HepG2 (cell line): ENCODE data around the gene LSMEM2. TPM values are rescaled to one million over a fixed set of nuclear protein-coding genes. Genes with fewer than 3 reads are reported as not detected.
A peak's percentile ranks its signal among the peaks of the same experiment; 100 is the strongest.

Source experiments
- ARNT2 ChIP-seq: sonication (generic); formaldehyde crosslinking; IDR thresholded peaks from 2 replicates; pipeline ENCODE4 v1.8.0; 2022; ENCODE audit warnings: mild to moderate bottlenecking, low read depth, missing genetic modification reagents, moderate library complexity
- DMAP1 ChIP-seq: IDR thresholded peaks from 2 replicates; pipeline ENCODE4 v1.6.1; 2016
- ELF4 ChIP-seq: sonication (generic); formaldehyde crosslinking; IDR thresholded peaks from 2 replicates; pipeline ENCODE4 v1.5.0; 2020; ENCODE audit warnings: missing genetic modification reagents, mild to moderate bottlenecking, moderate library complexity, borderline replicate concordance
- FOSL2 ChIP-seq: sonication (generic); formaldehyde crosslinking; IDR thresholded peaks from 2 replicates; pipeline ENCODE4 v1.4.0; 2020; ENCODE audit warnings: missing genetic modification reagents
- GFI1 ChIP-seq: sonication (generic); formaldehyde crosslinking; IDR thresholded peaks from 2 replicates; pipeline ENCODE4 v1.5.0; 2020; ENCODE audit warnings: missing genetic modification reagents, mild to moderate bottlenecking, borderline replicate concordance
- HNRNPL ChIP-seq: fragments of 200-400 bp; formaldehyde crosslinking; IDR thresholded peaks from 2 replicates; pipeline ENCODE4 v1.6.1; 2017; ENCODE audit warnings: mild to moderate bottlenecking, low read depth, low read length
- IKZF1 ChIP-seq: fragments of 450-650 bp; IDR thresholded peaks from 2 replicates; pipeline ENCODE4 v1.7.1; 2016
- IRF2 ChIP-seq: IDR thresholded peaks from 2 replicates; pipeline ENCODE4 v1.6.1; 2018; ENCODE audit warnings: missing genetic modification reagents, missing compliant biosample characterization
- KLF11 ChIP-seq: IDR thresholded peaks from 2 replicates; pipeline ENCODE4 v1.6.1; 2016; ENCODE audit warnings: missing compliant biosample characterization
- PBX2 ChIP-seq: IDR thresholded peaks from 2 replicates; pipeline ENCODE4 v1.6.1; 2016; ENCODE audit warnings: control low read depth
- PHF8 ChIP-seq: sonication (generic); formaldehyde crosslinking; IDR thresholded peaks from 2 replicates; pipeline ENCODE4 v1.5.0; 2020; ENCODE audit warnings: missing genetic modification reagents
- REPIN1 ChIP-seq: sonication (generic); formaldehyde crosslinking; IDR thresholded peaks from 2 replicates; pipeline ENCODE4 v1.8.0; 2022; ENCODE audit warnings: missing genetic modification reagents, low read depth, mild to moderate bottlenecking, borderline replicate concordance
- REXO4 ChIP-seq: sonication (generic); formaldehyde crosslinking; IDR thresholded peaks from 2 replicates; pipeline ENCODE4 v1.8.0; 2022; ENCODE audit warnings: missing genetic modification reagents, mild to moderate bottlenecking, borderline replicate concordance
- SOX13 ChIP-seq, 3 experiments: fragments of 450-650 bp in 1 of 3; sonication (generic) in 1 of 3; formaldehyde crosslinking in 1 of 3; IDR thresholded peaks in 2 of 3; conservative IDR thresholded peaks in 1 of 3; 2 replicates each; pipeline versions ENCODE4 v1.5.0 to v1.6.1; 2016 to 2020; ENCODE audit warnings: antibody characterized with exemption in 1 of 3, mild to moderate bottlenecking in 1 of 3, missing compliant biosample characterization in 1 of 3, missing genetic modification reagents in 1 of 3, moderate library complexity in 1 of 3
- SRSF1 ChIP-seq: fragments of 200-400 bp; formaldehyde crosslinking; optimal IDR thresholded peaks from 2 replicates; pipeline ENCODE3; 2017; ENCODE audit warnings: mild to moderate bottlenecking, low read depth, low read length, moderate library complexity
- TMF1 ChIP-seq: sonication (generic); formaldehyde crosslinking; IDR thresholded peaks from 2 replicates; pipeline ENCODE4 v1.8.1; 2022; ENCODE audit warnings: low read depth, missing genetic modification reagents
- XRCC5 ChIP-seq: fragments of 200-400 bp; formaldehyde crosslinking; optimal IDR thresholded peaks from 2 replicates; pipeline ENCODE3; 2017; ENCODE audit warnings: mild to moderate bottlenecking, low read length
- ZNF280B ChIP-seq: sonication (generic); formaldehyde crosslinking; IDR thresholded peaks from 2 replicates; pipeline ENCODE4 v1.5.0; 2020; ENCODE audit warnings: missing genetic modification reagents, mild to moderate bottlenecking, borderline replicate concordance
- ZNF644 ChIP-seq: IDR thresholded peaks from 2 replicates; pipeline ENCODE4 v1.6.1; 2016; ENCODE audit warnings: low read depth
- ZNF687 ChIP-seq: sonication (generic); formaldehyde crosslinking; IDR thresholded peaks from 2 replicates; pipeline ENCODE4 v1.5.1; 2020; ENCODE audit warnings: mild to moderate bottlenecking, missing genetic modification reagents, moderate library complexity
- ZNF781 ChIP-seq: sonication (generic); formaldehyde crosslinking; IDR thresholded peaks from 2 replicates; pipeline ENCODE4 v1.5.1; 2020; ENCODE audit warnings: borderline replicate concordance, mild to moderate bottlenecking, missing genetic modification reagents; ENCODE audit errors: not compliant biosample characterization
- ZNF790 ChIP-seq: sonication (generic); formaldehyde crosslinking; IDR thresholded peaks from 2 replicates; pipeline ENCODE4 v1.8.0; 2022; ENCODE audit warnings: missing genetic modification reagents, mild to moderate bottlenecking, borderline replicate concordance
- polyA plus RNA-seq, 8 experiments: library from polyadenylated mRNA; depleted of rRNA in 3 of 8; stranded (reverse) in 7 of 8; unstranded in 1 of 8; fragments of >200 nt; fragmentation: Illumina TruSeq in 4 of 8; extraction: Trizol in 4 of 8; gene quantifications; 2 replicates each; pipeline versions ENCODE4 v1.2.1 to v1.2.3, GENCODE V29; 2011 to 2016; ENCODE audit warnings: low read depth in 4 of 8, missing spikeins in 1 of 8, mixed read lengths in 1 of 8; ENCODE audit not compliant: insufficient read depth in 1 of 8
- total RNA-seq, 5 experiments: library from RNA; depleted of rRNA; stranded (reverse); fragments of >200 nt; fragmentation: Illumina TruSeq; extraction: Trizol; gene quantifications; 2 replicates each; pipeline ENCODE4 v1.2.3, GENCODE V29; 2016; ENCODE audit warnings: low read depth in 1 of 5

The LSMEM2 gene
- total and polyA plus RNA-seq, 2 of the 13 experiments (the other 11 are each of a cell fraction or from before 2014, with no cell fraction given), result 0.07 to 0.41 TPM

GRCh38 chr3:50270422-50271224 is 8.3 kb upstream of the LSMEM2 start (continued):
- peak; percentile 64 for TF ChIP-seq SRSF1
- TF ChIP-seq IRF2, result no peak
- no peak for TF ChIP-seq IKZF1
- 0 out of 2 replicates have a peak, but pooled peaks have one; percentile 6 for TF ChIP-seq ARNT2 (CRISPR knock-in tag)
- no peak for TF ChIP-seq GFI1 (CRISPR knock-in tag)
- TF ChIP-seq HNRNPL, result peak; percentile 92
- TF ChIP-seq PBX2 (CRISPR knock-in tag), result no peak
- TF ChIP-seq FOSL2 (CRISPR knock-in tag), result peak; percentile 16; the same call in 1 of the 2 replicates
- no peak for TF ChIP-seq DMAP1 (CRISPR knock-in tag)
- no peak for TF ChIP-seq ZNF790 (CRISPR knock-in tag)
- TF ChIP-seq SOX13 (IDR thresholded peaks at IDR 0.05), result no peak
- peak in 1 of 2 experiments; percentile 18; a peak in 1 of 4 replicates for TF ChIP-seq SOX13 (CRISPR knock-in tag; conservative IDR thresholded peaks at IDR 0.05 in 1 of 2, IDR thresholded peaks at IDR 0.05 in 1 of 2)
- no peak for TF ChIP-seq REPIN1
- no peak for TF ChIP-seq PHF8 (CRISPR knock-in tag)
- TF ChIP-seq ZNF280B (CRISPR knock-in tag), result peak; percentile 27; the same call in 1 of the 2 replicates
- no peak for TF ChIP-seq KLF11 (CRISPR knock-in tag)
- no peak for TF ChIP-seq ELF4 (CRISPR knock-in tag)
- peak; percentile 70 for TF ChIP-seq ZNF687 (CRISPR knock-in tag)
- no peak for TF ChIP-seq REXO4 (CRISPR knock-in tag)
- TF ChIP-seq XRCC5, result no peak
- TF ChIP-seq TMF1 (CRISPR knock-in tag), result no peak
- no peak for TF ChIP-seq ZNF781 (CRISPR knock-in tag)
- no peak for TF ChIP-seq ZNF644 (CRISPR knock-in tag)
